Stimulated activated CD8-positive, alpha-beta memory T cell treated with anti-CD3 and anti-CD28 coated beads, Interleukin-12 subunit alpha, Interleukin-12 subunit beta, amount 100 ng/mL, for 4 hours (primary cell): ENCODE data around the gene KIAA1614.
A peak's percentile ranks its signal among the peaks of the same experiment; 100 is the strongest.
"Not testable (repeated sequence)": the region's sequence is repeated elsewhere in the genome, so short reads cannot be mapped to it uniquely, and the experiment has no call there.

Source experiments
- DNase-seq: peaks from one replicate; pipeline ENCODE4 v3.0.0-alpha.2; 2020; ENCODE audit warnings: low read depth

KIAA1614 gene

DNA sequence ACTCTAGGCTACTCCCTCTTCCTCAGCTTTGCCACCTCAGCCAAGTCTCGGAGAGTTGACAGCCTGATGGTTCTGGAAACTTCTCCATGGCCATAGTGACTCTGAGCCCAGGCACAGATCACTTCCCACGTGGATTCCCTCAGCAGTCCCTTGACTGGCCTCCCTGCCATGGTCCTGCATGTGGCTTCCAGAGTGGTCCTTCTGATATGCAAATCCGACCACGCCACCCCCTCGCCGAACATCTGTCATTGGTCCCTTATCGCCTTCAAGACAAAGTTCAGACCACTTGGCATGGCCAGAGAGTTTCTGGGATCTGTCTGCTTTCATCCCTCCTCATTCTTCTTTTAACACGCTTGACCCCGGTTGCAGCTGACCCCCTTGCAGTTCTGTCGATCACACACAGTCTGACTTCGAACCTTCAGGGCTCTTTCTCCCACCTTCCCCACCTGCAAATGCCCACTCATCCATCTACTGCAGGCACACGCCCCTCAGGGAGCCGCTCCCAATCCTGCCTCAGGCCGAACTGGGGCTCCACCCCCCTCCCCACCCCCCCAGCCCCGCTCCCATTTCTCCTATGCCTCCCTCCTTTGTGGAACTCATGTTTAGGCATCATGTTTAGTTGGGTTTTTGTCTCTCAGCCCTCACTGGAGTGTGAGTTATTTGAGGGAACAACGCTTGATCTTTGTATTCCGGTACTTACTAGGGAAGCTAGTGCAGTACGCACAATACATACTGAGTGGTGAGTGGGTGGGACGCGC is 29.0 kb downstream of the KIAA1614 start:
- no peak for DNase-seq

DNA sequence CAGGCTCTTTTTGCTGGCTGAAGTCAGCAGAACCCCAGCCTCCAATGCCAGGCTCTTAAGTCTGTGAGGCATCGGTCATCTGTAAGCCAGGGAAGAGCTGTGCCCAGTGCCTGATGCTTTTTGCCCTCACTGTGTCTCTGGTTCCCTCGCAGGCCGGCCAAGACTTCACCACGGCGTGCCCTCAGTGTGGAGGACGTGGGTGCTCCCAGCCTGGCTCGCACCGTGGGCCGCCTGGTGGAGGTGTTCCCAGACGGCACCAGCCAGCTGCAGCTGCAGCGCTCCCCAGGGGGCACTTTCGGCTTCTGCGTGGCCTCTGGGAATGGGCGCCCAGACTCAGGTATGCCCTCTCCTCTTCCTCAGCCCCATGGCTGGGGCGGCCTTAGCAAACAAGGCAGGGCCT is 32.5 kb downstream of the KIAA1614 start:
- no peak for DNase-seq

DNA sequence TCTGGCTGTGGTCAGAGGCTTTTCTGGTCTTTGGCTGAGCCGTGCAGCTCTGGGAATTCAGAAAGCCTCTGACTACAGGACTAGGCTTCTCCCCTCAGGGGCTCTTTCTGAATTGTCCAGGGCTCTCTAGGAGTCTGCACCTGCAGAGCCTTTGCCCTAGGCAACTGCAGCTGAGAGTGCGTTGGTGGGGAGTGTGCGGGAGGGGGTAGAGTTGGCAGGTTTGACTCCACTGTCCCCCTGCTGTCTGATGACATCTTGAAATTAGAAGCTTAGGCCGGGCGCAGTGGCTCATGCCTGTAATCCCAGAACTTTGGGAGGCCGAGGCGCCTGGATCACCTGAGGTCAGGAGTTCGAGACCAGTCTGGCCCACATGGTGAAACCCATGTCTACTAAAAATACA is 32.9 kb downstream of the KIAA1614 start:
- DNase-seq, result no peak

DNA sequence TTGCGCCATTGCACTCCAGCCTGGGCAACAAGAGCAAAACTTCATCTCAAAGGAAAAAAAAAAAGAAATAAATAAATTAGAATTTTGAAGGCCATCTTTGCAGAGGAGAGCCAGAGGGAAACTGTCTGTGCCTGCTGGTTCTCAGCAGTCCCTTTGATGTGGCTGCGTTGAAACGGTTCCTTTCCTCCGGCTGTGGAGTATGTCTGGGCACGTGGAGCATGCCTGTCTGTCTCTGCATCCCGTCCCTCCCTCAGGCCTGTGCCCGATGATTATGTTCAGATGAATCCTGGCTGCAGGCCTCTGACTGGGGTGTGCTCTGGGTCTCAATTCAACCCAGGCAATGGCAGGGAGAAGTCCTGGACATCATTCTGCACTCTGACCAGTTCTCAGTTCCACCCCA is 33.4 kb downstream of the KIAA1614 start:
- DNase-seq, result no peak

DNA sequence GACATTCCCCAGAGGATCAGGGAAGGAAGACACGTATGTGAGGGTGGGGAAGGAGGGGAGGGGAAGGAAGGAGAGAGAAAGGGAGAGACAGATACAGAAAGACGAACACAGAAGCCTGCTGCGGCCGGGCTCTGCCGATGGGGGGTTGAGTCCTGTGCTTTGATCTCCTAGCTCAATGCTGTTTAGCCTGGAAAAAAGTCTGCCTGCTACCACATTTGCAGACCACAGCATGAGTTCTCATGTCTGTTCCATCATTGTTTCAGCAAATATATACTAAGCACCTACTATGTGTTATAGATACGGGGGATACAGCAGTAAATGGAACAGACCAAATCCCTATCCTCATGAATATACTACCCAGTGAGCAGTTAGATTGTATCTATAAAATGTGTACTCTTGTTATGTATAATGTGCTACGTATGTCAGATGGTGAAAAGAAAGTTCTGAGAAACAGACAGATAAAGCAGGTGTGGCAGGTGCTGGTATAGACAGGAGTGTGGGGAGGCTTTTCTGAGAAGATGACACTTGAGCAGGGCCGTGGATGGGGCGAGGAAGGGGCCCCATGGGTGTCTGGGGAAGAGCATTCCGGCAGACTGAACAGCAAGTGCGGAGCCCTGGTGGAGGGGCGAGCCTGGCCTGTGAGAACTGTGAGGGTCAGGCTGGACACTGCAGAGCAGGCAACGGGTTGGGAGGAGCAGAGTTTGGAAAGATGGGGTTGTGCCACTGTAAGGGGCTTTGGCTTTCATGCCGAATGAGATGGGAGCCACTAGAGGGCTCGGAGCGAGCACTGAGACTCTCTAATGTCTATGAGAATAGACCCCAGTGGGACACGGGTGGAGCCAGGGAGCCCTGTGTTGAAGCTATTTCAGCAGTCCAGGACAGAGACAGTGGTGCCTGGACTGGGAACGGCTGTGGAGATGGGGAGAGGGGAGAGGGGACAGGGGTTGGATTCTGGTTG is 34.1 kb downstream of the KIAA1614 start:
- DNase-seq, result no peak

DNA sequence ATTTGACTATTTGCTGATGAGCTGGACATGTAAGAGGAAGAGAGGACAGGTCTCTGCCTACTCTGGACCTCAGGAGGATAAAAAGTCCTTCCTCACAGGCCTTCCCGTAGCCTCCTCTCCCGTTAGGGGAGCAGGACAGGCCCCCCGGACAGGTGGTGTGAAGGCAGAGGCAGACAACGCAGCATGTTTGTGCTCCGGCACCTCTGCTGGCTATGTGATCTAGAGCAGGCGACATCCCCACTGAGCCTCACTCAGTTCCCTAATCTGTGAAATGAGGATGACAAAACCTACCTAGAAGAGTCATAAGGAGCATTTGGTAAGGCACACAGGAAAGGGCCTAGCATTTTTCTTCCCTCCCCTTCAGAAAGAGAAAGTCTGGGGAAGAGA is 34.8 kb downstream of the KIAA1614 start:
- DNase-seq, result no peak

DNA sequence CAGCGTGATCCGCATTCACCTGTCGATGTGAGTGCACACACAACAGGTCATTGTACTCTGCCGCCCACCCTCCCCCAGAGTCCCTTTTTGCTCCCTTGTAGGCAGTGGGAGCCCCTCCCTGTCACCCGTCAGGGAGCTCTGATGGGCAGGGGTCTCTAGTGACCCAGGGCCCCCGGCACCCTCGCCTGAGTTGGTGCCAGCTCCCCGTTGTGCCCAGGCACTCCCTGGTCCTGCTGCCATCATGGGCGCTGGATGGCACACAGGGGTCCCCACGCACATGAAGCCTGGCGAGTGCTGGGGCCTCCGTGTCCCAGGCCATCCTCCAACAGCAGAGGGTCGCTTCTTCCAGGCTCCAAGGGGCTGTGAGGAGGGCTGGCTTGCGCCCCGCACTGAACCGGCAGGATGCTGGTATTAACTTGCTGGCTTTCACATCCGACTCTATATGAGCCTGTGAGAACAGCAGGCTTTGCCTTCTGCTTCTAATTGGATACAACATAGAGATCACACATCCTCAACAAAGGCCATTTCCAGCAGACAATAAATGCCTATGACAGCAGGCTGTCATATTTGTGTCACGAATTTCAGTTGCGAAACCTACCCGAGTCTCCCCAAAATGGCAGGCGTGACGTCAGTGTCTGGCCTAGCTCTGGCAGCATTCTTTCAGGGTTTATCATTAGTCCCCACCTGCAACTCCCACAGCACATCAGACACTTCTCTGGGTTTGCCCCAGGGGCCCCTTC is 35.4 kb downstream of the KIAA1614 start:
- DNase-seq, result no peak

DNA sequence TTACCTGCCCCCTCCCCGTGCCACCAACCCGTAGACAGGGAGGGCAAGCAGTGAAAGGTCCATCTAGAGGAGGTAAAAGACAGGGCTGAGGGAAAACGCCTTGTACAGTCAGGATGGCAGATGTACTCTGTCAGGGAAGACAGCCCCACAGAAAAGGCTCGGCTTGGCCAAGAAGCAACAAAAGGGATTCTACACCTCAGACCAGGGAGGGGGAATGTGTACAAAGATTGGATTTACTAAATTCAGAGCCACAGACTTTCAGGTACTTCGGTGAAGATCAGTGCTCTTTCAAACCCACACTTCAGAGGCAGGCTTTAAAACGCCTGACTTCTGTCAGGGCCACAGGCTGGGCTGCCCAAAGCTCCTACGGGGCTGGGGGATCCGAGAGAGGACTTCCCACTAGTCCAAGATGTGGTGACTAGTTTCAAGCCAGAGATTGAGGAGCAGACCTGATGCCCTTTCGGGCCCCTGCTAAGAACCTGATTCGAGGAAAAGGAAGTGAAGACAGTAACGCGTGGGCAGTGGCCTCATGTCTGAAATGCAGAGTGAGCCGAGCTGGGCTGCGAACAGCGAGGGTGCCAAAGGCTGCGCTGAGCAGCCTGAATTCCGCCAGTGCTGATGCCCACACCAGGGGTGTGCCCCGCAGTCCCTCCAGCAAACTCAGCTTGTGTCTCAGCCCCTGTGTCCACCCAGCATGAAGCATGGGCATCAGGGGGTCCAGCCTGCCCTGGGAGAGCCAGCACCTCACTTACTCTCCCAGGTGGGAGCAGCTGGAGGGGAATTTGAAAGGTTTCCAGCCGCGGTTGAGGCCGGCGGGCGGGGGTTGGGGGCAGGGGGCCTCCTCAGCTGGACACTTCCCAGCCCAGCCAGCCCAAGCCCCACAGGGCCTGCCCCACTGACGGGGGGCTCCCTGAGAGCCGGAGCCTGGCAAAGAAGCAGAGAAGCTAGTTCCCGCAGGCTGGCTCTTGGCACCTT is 36.2 kb downstream of the KIAA1614 start:
- no peak for DNase-seq

DNA sequence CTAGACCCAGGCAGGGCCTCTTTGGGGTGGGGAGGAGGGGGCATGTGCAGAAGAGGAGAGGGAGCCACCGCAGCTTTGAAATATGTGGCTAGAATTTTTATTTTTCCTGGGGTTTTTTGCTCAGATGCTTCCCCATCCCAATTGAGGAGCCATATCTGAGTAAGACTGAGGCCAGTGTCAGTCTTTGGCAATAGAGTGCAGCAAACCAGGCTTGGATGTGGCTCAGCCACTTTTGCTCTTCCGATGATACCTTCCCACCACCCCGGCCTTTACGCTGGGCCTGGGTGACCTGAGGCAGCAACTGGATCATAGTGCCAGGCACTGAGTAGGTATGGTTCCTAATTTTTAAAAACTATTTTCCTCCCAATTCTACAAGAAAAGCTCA is 36.9 kb downstream of the KIAA1614 start:
- DNase-seq, result no peak

DNA sequence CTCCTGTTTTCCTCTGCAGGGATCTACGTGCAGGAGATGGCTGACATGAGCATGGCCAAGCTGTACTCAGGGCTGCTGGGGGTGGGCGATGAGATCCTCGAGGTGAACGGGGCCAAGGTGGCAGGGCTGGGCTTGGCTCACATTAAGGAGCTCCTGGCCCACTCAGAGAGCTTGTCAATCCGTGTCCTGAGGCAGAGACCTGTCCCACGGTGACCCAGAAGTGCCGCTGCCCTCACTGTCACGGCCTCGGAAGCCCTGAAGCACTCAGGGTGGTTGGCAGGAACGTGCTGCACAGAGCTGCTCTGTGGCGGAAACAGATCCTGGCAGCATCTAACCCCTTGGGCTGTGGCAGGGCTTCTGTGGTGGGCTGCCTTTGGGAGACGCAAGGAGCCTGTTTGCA is 37.6 kb downstream of the KIAA1614 start:
- DNase-seq, result no peak

DNA sequence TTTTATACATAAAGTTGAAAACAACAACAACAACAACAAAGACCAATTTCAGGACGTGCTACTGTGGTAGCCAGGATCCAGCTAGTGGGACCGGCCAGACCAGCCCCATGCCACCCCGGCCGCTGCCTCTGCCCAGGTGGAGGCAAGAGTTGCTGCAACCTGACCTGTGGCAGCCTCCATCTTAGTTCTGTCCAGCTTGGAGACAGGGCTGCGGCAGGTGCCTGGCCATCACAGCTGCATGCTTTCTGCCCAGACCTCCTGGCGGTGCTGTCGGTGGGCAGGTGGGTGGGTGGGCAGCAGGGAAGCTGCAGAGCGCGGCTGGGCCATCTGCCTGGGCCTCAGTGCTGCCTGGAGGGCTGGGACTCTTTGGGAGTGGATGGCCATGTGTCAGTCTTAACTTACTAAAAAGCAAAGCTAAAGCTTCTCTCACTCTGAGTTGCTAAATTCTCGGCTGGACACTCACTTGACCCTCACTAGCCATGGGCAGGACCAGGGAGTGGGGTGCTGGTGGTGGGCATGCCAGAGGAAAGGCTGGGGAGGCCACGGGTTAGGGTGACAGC is 38.6 kb downstream of the KIAA1614 start:
- DNase-seq, result no peak

DNA sequence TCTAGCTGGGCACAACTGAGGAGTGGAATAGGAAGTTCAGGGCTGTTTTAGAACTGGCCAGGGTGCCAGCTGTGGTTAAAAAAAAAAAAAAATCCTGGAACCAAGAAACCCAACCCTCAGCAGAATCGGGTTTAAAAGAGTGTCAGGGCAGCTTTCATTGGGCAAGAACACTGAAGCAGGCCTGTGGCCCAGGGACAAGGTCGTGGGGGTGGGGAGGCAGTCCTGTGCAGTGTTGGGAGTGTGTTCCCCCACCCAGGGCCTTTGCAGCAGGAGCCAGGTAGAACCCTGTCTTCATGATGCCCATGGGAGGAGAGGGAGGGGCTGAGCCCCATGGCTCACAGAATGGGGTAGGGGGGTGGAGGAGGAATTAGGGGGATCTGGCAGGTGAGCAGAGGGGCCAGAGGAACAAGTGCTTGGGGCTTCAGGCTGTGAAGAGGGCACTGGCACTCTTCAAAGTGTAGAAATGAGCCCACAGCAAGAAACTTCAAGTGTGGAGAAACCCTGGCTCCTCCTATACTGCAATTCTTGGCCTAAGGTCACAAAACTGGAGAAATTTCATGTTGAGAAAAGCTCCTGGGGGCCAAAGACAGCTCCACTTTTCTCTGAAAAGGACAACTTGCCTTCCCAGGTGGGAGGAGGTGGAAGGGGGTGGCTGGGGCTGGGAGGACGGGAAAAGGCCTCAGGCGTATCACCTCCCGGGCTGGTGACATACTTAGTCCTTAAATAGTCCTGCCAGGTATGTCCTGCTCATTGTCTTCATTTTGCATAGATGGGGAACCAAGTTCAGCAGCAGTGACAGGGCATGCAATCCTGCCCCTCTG is 39.3 kb downstream of the KIAA1614 start:
- DNase-seq, result no peak

DNA sequence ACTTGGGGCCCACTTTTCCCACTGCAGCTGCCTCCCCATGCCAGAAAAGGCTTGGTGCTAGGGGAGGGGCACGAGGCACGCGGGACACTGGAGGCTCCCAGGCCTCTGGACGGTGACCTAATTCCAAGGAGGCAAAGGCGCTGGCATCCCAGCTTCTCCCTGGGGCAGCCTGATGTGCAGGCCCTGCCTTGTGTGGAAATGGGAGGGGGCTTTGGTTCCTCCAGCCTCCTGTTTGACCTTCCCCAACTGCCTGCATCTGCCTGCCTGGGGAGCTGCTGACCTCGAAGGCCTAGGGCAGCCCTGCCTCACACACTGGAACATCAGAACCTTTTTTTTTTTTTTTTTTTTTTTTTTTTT is 39.9 kb downstream of the KIAA1614 start:
- DNase-seq, result no peak

DNA sequence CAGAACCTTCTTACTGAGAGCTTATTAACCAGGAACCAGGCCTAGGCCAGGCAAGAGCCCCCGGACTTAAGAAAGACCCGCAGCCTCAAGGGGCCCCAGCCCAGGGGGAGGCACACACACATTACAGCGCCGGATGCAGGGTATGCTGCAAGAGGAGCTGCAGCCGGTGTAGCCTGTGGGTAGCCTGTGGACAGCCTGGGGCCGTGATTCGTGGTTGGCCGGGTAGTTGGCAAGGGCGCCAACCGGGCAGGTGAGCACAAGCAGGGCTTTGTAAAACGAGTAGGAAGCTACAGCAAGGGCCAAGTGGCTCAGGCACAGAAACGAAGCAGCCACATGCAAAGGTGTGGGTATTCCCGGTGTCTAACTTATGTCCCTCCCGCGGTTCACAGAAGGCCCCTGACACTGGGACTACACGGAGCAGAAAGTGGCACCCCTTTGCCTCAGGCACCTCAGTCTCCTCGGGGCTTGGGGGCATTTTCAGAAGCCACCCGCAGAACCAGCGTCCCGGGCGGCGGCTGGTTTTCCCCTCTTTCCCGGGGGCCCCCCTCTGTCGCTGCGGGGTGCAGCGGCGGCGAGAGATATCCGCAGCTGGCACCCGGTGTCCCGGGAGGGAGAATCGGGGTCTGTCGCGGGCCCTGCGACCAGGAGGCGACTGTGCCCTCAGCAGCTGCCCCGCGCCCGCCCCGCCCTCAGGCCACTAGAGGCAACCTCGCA is 40.8 kb downstream of the KIAA1614 start:
- DNase-seq, result no peak

DNA sequence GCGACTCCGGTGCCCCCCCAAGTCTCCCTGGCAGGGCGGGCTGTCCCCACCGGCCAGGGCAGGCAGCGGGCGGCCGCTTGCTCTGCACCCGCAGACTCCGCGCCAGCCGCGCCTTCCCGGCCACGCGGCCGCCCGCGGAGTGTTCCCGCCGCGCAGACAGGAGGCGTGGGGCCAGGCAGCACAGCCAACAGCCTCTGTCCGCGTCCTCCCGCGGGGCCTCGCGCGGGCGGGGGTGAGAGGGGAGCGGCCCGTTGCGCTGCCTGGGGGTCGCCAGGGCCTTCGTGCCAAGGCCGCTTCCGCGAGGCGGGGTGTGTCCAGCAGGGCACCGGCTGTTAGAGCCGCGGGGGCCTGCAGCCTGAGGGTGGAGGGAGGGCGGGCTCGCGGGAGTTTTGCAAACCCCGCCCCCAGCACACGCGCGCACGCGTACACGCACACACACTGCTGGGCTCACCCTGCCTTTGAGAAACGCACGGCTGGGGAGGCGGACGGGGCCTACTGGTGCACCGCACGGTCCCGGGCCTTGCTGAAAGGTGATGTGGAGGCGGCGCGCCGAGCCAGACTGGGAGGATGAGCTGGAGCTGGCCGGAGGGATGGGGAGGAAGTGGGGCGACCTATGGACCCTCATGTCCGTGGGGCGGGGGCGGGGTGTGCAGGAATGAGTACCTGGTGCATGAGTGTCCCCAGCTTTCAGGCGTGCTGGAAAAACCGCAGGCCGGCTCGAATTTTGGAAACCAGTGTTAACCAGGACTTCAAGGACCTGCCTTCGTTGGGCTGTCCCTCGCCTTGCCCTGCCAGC is 41.5 kb downstream of the KIAA1614 start:
- peak; percentile 56 for DNase-seq

DNA sequence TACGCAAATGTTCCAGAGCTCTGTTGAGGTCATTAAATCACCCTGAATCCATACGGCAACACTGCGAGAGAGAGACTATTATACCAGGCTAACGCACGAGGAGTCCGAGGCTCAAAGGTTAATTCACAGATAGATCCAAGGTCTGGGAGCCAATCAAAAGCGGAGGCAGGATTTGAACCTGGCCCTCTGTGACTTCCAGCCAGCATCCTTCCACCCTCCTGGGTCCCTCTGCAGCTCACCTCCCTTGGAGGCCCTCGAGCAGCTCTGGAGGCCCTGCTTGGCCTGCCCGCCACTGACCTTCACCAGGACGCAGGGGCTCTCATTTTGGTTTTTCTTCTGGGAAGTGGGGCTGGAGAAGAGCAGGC is 42.1 kb downstream of the KIAA1614 start:
- no peak for DNase-seq

DNA sequence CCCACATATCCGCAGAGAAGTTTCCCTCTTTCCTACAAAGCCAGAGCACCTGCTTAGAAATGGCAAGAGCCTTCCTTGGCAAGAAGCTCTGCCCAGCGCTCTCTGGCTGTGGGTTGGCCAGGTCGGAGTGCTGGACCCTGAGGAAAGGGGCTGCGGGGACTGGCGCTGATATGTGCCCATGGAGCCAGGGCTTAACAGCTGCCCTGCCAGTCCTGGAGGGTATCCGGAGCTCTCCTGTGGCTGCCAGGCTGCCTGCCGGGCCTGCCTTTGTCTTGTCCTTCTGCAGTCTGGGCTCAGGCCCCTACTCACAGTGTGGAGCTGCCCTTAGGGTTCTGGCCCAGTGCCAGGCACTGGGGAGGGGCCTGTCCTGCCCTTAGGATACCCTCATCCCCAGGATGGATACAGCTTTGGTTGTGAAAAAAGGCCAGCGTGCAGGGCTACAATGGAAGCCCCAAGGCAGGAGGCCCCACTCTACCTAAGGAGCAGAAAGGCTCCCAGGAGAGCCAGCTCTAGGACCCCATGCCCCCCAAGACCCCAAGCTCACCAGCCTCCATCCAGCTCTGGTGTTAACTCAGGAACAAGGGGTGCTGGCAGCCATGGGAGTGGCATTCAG is 43.4 kb downstream of the KIAA1614 start:
- no peak for DNase-seq

DNA sequence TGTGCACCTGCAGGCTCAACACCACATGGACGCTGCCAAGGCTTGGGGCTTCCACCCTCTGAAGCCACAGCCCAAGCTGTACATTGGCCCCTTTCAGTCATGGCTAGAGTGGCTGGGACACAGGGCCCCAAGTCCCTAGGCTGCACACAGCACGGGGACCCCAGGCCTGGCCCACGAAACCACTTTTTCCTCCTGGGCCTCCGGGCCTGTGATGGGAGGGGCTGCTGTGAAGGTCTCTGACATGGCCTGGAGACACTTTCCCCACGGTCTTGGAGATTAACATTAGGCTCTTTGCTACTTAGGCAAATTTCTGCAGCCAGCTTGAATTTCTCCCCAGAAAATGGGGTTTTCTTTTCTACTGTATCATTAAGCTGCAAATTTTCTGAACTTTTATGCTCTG is 46.9 kb downstream of the KIAA1614 start:
- not testable (repeated sequence) for DNase-seq
